GM12874 (cell line): ENCODE results near the gene ARAP2.

Experiments
- TF ChIP-seq, protein P1 (sequence below): IDR thresholded peaks from 2 replicates; pipeline ENCODE4 v1.5.1; 2011; ENCODE audit warnings: low read depth, mild to moderate bottlenecking, control low read depth, low read length, moderate library complexity; ENCODE audit not compliant: insufficient read depth

The ARAP2 gene

DNA sequence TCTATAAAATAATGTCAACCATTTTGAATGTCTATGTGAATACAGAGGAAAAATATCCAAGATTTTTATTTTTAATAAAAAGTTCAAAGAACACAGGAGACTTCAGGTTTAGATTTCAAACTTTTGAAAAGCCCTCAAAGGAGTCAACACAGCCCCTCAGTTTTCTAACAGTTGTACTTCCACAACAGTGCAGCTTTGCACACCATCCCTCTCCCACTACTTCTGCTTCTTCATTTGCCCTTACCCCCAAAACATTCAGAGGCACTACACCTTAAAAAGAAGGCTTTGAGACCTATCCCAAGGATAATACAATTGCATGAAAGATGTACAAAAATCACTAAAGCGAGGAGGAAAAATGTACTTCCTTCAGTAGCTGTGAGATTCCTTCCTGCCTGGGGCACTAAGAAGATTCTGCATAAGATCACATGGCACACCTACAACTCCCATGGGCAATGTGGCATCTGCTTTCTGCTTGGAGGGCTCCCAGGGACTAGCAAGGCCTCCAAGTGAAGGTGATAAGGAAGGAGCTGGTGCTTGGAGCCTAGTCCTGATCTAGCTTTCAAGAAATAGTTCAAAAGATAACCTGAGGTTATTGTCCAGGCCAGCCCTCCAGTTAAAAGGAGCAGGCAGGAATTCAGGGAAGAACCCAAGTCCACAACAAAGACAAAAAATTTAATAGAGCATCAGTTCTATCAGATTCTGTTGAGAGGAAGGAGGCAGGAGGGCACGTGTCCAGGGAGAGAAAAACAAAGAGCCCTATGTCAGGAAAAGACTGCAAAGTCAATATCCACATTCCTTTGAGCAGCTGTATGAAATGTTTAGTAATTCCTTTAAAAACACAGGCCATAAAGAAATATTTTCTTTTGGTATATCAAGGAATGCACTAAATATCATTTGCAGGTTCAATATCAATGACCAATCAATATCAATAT, 19.1 kb downstream of the ARAP2 start:
- TF ChIP-seq, protein P1, sequence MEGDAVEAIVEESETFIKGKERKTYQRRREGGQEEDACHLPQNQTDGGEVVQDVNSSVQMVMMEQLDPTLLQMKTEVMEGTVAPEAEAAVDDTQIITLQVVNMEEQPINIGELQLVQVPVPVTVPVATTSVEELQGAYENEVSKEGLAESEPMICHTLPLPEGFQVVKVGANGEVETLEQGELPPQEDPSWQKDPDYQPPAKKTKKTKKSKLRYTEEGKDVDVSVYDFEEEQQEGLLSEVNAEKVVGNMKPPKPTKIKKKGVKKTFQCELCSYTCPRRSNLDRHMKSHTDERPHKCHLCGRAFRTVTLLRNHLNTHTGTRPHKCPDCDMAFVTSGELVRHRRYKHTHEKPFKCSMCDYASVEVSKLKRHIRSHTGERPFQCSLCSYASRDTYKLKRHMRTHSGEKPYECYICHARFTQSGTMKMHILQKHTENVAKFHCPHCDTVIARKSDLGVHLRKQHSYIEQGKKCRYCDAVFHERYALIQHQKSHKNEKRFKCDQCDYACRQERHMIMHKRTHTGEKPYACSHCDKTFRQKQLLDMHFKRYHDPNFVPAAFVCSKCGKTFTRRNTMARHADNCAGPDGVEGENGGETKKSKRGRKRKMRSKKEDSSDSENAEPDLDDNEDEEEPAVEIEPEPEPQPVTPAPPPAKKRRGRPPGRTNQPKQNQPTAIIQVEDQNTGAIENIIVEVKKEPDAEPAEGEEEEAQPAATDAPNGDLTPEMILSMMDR, result no peak

DNA sequence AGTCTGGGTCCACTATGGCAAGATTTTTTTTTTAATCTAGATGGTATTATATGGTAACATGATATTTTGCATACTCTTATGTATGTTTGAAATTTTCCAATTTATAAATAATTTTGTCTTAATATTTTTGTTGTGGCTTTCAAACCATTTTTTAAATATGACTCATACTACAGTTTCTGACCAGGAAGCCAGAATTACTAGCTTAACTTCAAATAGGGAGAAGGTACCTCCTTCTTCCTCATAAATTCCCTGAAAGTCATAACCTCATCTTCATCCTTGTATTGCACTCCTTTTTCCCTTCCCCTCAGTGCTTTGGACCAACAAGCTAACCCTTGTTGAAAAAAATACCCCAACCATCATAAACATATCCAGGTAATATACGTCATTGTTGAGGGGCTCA, 21.6 kb downstream of the ARAP2 start:
- TF ChIP-seq, protein P1, result no peak

DNA sequence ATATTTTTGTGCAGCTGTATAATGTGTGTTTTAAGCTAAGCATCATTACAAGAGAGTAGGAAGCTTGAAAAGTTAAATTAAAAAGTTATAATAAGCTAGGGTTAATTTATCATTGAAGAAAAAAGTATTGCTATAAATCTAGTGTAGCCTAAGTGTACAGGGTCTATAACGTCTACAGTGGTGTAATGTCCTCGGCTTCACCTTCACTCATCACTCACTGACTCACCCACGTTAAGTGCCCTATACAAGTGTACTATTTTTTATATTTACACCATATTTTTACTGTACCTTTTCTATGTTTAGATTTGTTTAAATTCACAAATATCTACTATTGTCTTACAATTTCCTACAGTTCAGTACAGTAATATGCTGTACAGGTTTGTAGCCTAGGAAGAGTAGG, 23.5 kb downstream of the ARAP2 start:
- TF ChIP-seq, protein P1, result no peak

DNA sequence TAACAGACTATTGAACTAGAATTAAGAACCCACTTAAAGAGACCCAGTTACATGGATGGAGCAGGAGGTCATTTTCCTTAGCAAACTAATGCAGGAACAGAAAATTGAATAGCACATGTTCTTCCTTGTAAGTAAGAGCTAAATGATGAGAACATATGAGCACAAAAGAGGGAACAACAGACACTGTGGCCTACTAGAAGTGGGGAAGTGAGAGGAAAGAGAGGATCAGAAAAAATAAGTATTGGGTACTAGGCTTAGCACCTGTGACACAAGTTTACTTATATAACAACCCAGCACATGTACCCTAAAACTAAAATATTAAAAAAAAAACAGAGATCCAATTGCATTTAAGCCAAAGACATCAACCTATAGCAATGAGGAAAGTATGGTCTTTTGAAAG, 26.2 kb downstream of the ARAP2 start:
- TF ChIP-seq, protein P1, result no peak

DNA sequence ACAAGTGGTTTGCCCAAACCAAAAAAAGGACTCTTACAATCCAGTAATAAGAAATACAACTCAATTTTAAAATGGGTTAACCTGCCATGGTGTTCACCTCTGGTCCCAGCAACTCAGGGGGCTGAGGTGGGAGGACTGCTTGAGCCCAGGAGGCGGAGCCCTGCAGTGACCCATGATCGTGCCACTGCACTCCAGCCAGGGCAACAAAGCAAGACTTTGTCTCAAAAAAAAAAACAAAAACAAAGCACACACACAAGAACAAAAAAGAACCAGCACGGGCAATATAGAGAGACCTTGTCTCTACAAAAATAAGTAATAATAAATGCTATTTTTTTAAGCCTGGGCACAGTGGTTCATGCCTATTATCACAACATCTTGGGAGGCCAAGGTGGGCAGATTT, 28.7 kb downstream of the ARAP2 start:
- TF ChIP-seq, protein P1, result no peak

DNA sequence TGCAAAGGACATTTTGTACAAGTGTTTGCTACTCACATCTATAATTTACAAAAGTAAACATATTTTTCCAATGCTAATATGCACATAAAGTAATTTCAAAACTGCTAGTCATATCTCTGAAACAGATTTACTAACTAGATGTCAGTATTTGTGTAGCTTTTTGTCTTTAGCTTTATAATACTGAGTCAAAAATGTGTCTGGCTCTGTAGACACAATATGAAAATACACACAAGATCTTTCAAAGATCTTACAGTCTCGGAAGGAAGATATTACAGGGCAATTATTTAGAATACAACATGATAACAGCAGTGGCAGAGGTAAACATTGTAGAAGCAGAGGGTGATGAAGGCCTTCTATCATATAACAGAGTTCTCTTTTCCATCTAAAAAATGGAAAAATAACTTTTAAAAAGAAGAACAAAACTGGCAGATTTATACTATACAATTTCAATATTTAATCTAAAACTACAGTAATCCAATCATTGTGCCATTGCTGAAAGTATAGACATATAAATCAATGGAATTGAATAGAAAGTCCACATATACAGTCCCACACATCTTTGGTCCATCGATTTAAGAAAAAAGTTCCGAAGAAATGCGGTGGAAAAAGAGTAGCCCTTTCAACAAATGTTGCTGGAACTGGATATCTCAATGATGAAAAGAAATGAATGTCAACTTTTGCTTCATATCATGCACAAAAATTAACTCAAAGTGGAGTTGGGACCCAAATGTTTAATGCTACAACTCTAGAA, 29.4 kb downstream of the ARAP2 start:
- TF ChIP-seq, protein P1, result no peak

DNA sequence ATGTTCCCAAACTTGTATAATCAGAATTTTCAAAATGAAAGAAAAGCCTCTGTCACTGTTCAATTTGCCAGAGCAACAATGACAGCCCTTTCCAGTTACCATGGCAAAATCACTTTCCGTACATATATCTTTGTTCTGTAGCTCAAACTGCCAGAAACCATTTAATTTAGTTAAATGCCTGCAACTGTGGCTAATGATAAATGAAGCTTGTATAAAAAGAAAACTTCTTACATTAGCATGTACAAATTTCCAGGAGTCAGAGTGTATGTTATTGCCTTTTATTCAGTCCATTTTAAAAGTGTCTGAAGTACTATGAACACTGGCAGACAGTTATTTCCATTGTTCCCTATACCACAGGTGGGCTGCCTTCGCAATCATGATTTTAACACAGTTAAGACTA, 30.3 kb downstream of the ARAP2 start:
- TF ChIP-seq, protein P1, result no peak
